GM19025 (cell line): Measurements from ENCODE around the gene CIBAR2.

ENCODE experiments used
- ATAC-seq: cut with Tn5 transposase; IDR thresholded peaks from one replicate; pipeline ENCODE4 v1.9.1; 2021; ENCODE audit warnings: mild to moderate bottlenecking, low read depth, moderate library complexity; ENCODE audit not compliant: unreplicated experiment

The CIBAR2 gene

GRCh38 chr16:85104821-85105391, 7.4 kb downstream of the CIBAR2 start:
- no peak for ATAC-seq

DNA sequence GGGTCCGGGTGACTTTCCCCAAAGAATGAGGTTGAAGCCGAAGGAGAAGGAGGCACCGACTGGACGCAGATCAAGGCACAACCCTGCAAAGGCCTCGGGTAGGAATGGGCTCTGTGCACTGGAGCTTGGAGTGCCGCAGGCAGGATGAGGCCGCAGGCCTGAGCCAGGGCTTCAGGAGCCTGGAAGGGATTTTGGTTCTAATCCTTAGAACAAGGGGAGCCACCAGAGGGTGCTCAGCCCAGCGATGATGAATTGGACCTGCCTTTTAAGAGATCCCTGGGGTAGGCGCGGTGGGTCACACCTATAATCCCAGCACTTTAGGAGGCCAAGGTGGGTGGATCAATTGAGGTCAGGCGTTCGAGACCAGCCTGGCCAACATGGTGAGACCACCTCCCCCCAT, 8.1 kb downstream of the CIBAR2 start:
- ATAC-seq, result no peak

GRCh38 chr16:85103114-85104079, 8.9 kb downstream of the CIBAR2 start:
- no peak for ATAC-seq

GRCh38 chr16:85101956-85102630, 10.2 kb downstream of the CIBAR2 start:
- no peak for ATAC-seq

DNA sequence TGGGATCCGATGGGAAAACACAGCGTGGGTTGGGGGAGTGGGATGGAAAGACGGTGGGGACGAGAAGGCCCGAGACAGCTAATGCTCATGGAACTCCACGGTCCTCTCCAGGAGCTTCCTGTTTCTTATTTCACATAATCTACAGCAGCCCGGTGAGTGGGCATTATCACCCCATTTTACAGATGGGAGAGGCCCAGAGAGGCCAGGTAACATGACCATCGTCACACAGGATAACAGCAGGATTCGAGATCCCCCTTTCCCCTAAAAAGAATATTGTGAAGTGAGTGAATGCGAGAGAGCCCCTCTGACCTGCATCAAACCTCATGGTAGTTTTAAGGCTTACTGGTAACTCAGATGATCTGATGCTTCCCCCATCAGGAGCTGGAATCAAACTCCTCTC, 12.0 kb downstream of the CIBAR2 start:
- ATAC-seq, result no peak

DNA sequence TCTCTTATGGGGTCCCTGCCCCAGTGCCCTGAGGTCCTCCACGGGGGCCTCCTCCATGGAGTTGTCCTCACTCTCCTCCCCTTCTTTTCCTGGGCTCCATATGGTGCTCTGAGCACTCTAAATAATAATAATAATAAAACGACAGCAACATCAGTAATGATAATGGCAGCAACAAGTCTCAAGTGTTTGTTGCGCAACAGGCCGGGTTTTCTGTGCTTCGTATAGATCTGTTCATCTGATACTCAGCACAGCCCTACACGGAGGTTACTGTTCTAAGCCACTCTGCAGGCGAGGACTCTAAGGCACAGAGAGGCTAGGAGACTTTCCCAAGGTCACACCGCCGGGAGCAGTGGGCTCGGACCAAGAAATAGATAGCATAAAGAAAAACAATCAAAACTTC, 13.7 kb downstream of the CIBAR2 start:
- no peak for ATAC-seq

GRCh38 chr16:85096921-85097320, 15.4 kb downstream of the CIBAR2 start:
- ATAC-seq, result no peak

GRCh38 chr16:85094812-85095211, 17.5 kb downstream of the CIBAR2 start:
- no peak for ATAC-seq

- ATAC-seq, result no peak
These were observed 18.0 kb downstream of the CIBAR2 start for GRCh38 chr16:85094176-85094805.

DNA sequence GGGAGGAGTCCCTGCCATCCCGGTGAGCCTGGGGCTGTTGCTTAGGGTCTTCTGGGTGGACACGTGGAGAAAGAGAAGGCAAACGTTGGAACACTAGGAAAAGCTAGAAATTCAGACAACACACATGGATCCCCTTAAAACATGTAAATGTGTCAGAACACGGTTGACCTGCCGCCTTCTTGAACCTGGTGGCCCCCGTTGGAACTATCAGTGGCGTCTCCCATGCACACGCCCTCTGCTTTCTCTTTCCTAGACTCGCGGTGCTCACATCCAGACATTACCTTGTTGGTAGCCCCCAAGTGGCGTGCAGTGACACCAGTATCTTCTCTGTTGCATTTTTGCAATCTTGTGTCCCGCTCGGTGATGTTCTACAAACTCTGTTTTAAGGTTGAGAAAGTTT, 18.6 kb downstream of the CIBAR2 start:
- no peak for ATAC-seq

DNA sequence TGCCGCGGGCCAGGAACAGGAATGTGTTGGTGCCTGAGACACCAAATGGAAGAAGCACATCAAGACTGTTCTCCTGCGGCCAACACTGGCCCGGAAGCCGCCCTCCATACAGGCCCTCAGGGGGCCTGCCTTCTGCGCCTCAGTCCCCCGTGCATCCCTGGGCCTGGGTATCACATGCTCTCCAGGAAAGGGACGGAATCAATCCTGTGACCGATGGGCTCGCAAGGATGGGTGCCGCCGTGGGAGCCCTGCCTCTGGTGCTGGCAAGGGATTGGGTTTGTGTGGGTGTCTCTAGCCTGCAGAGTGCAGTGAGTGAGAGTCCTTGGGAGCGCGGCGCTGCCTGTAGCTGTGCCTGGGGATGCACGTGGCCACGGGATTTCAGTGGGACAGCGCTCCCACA, 19.4 kb downstream of the CIBAR2 start:
- ATAC-seq, result no peak

GRCh38 chr16:85092309-85092708, 20.0 kb downstream of the CIBAR2 start:
- ATAC-seq, result no peak

GRCh38 chr16:85091522-85091910, 20.8 kb downstream of the CIBAR2 start:
- ATAC-seq, result no peak

- no peak for ATAC-seq
These were observed 21.3 kb downstream of the CIBAR2 start for GRCh38 chr16:85090873-85091521.

DNA sequence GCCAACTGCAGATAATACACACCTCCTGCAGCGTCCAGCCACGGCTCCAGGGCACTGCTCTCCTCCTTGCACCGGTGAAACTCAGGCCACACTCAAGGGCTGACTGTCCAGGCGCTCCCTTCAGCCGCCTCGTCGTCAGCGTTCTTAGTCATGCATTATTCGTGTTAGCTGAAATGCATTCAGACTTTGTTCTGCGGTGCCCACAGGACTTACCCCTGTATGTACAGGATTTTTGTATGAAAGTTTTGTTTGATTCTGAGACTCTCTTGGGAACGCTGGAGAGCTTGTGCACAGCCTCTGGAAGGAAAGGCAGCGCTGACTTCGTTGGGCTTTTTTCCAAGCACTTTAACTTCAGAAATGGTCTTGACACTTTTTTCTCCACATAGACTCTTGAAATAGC, 22.1 kb downstream of the CIBAR2 start:
- ATAC-seq, result no peak

GRCh38 chr16:85089525-85089924, 22.7 kb downstream of the CIBAR2 start:
- ATAC-seq, result no peak

DNA sequence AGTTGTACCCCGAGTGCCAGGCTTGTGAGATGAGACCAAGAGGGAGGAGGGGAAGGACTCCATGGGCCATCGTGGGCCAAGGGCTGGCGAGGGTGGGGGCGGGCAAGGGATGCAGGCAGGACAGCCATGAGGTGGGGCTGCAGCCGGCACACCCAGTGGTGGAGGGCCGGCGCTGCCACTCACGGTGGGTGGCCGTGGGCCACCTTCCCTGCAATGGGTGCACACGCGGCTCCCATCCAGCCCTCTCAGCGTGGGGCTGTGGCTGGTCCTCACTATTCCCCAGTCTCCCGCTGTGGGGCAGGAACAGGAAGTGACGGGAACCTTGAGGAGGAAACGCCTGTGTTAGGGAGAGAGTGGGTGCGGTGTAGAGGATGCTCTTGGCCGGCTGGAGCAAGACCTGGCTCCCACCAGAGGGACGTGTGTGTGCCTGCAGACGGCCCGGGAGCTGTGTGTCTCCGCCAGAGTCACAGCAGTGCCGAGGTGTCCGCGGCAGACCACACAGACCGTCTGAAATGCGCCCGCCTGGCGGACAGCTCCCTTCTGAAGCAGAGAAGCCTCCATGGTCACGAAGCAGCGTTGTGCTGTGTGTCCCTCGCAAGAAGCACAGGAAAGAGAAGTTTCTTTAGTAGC, 23.6 kb downstream of the CIBAR2 start:
- no peak for ATAC-seq

DNA sequence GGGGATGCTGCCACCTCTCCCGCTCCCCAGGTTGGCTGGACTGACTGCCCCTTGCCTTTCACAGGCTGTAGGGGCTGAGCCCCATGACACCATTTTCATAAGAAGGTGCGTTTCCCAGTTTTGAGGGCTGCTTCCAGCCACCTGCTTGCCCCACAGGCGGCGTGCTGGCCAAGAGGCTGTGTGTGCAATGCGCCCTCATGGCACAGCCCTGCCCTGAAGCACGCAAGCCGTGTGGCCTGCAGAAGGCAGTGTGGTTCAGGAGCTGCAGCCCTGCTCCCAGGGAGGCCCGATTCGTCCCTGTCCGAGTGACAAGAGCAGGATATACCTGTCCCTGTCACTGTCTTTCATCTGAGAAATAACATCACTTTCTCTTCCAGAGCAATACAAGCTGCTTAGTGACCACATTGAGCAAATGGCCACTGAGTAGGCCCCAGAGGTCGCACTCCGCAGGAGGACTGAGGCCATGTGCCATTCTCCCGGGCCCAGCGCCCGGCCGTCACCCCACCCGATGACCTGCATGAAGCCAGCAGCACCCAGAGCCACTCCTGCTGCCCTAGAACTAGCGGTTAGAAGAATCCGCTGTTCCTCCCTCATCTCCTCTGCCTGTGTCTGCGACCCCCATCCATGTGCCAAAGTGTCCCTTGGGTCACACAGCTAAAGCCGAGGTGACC, 24.2 kb downstream of the CIBAR2 start:
- ATAC-seq, result no peak
